ENCODE data around the gene KLF8. TPM values are rescaled to one million over a fixed set of nuclear protein-coding genes. Genes with fewer than 3 reads are reported as not detected.
"Not testable (repeated sequence)": the region's sequence is repeated elsewhere in the genome, so short reads cannot be mapped to it uniquely, and the experiment has no call there.

Gene KLF8
- total RNA-seq (2014; rRNA removed; shearing (Covaris generic)) = 0.06 and 0.12 TPM in 2 replicates
- polyA plus RNA-seq (2014; cell fraction: nucleus; rRNA removed) = 0.38 and 1.8 TPM in 2 replicates

GRCh38 chrX:56232221-56233082 lies at the start of gene KLF8:
KLF8 (plus strand) TSS chrX:56232356; CDS start chrX:56233335, 979 bp downstream.
- peak; percentile 6 for DNase-seq (ENCODE audit: extremely low read depth, low read depth)

GRCh38 chrX:56206945-56207344 lies 25.2 kb upstream of the KLF8 start:
- not testable (repeated sequence) for DNase-seq (ENCODE audit: extremely low read depth, low read depth)

- DNase-seq (ENCODE audit: extremely low read depth, low read depth) = no peak
These were observed 20.5 kb upstream of the KLF8 start for GRCh38 chrX:56211701-56212100.

- DNase-seq (ENCODE audit: extremely low read depth, low read depth) = no peak
These were observed 15.8 kb upstream of the KLF8 start for GRCh38 chrX:56216332-56216731.

GRCh38 chrX:56219700-56220099 lies 12.5 kb upstream of the KLF8 start:
- no peak for DNase-seq (ENCODE audit: extremely low read depth, low read depth)

- no peak for DNase-seq (ENCODE audit: extremely low read depth, low read depth)
These were observed 11.1 kb upstream of the KLF8 start for GRCh38 chrX:56221101-56221500.

- DNase-seq (ENCODE audit: extremely low read depth, low read depth) = no peak
These were observed 9.6 kb upstream of the KLF8 start for GRCh38 chrX:56222473-56223000.

GRCh38 chrX:56226980-56227379 lies 5.2 kb upstream of the KLF8 start:
- DNase-seq (ENCODE audit: extremely low read depth, low read depth) = no peak

GRCh38 chrX:56228914-56229313 lies 3.2 kb upstream of the KLF8 start:
- DNase-seq (ENCODE audit: extremely low read depth, low read depth) = no peak

- DNase-seq (ENCODE audit: extremely low read depth, low read depth) = no peak
These were observed 542 bp upstream of the KLF8 start for GRCh38 chrX:56231537-56232090.

- no peak for DNase-seq (ENCODE audit: extremely low read depth, low read depth)
These were observed 944 bp downstream of the KLF8 start for GRCh38 chrX:56233100-56233499.

- no peak for DNase-seq (ENCODE audit: extremely low read depth, low read depth)
These were observed 1.5 kb downstream of the KLF8 start for GRCh38 chrX:56233682-56234081.

- DNase-seq (ENCODE audit: extremely low read depth, low read depth) = peak; percentile 38
These were observed 16.3 kb downstream of the KLF8 start for GRCh38 chrX:56248492-56248891.

- no peak for DNase-seq (ENCODE audit: extremely low read depth, low read depth)
These were observed 21.9 kb downstream of the KLF8 start for GRCh38 chrX:56253832-56254703.

GRCh38 chrX:56268888-56269287 lies 36.7 kb downstream of the KLF8 start:
- no peak for DNase-seq (ENCODE audit: extremely low read depth, low read depth)

GRCh38 chrX:56278692-56279091 lies 46.5 kb downstream of the KLF8 start:
- no peak for DNase-seq (ENCODE audit: extremely low read depth, low read depth)

- DNase-seq (ENCODE audit: extremely low read depth, low read depth) = no peak
These were observed 47.7 kb downstream of the KLF8 start for GRCh38 chrX:56279863-56280262.

- peak; percentile 13 for DNase-seq (ENCODE audit: extremely low read depth, low read depth)
These were observed 49.6 kb downstream of the KLF8 start for GRCh38 chrX:56281789-56282188.

GRCh38 chrX:56284269-56284668 lies 52.1 kb downstream of the KLF8 start:
- no peak for DNase-seq (ENCODE audit: extremely low read depth, low read depth)

GRCh38 chrX:56288608-56289007 lies 56.5 kb downstream of the KLF8 start:
- no peak for DNase-seq (ENCODE audit: extremely low read depth, low read depth)

- DNase-seq (ENCODE audit: extremely low read depth, low read depth) = no peak
These were observed 57.3 kb downstream of the KLF8 start for GRCh38 chrX:56289449-56289848.
